HG02759 (cell line): ENCODE measurements around the gene LCMT2.

Experiments
- ATAC-seq: cut with Tn5 transposase; IDR thresholded peaks from one replicate; pipeline ENCODE4 v1.9.1; 2021; ENCODE audit warnings: mild to moderate bottlenecking, moderate library complexity; ENCODE audit not compliant: unreplicated experiment

Gene LCMT2, protein sequence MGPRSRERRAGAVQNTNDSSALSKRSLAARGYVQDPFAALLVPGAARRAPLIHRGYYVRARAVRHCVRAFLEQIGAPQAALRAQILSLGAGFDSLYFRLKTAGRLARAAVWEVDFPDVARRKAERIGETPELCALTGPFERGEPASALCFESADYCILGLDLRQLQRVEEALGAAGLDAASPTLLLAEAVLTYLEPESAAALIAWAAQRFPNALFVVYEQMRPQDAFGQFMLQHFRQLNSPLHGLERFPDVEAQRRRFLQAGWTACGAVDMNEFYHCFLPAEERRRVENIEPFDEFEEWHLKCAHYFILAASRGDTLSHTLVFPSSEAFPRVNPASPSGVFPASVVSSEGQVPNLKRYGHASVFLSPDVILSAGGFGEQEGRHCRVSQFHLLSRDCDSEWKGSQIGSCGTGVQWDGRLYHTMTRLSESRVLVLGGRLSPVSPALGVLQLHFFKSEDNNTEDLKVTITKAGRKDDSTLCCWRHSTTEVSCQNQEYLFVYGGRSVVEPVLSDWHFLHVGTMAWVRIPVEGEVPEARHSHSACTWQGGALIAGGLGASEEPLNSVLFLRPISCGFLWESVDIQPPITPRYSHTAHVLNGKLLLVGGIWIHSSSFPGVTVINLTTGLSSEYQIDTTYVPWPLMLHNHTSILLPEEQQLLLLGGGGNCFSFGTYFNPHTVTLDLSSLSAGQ

DNA sequence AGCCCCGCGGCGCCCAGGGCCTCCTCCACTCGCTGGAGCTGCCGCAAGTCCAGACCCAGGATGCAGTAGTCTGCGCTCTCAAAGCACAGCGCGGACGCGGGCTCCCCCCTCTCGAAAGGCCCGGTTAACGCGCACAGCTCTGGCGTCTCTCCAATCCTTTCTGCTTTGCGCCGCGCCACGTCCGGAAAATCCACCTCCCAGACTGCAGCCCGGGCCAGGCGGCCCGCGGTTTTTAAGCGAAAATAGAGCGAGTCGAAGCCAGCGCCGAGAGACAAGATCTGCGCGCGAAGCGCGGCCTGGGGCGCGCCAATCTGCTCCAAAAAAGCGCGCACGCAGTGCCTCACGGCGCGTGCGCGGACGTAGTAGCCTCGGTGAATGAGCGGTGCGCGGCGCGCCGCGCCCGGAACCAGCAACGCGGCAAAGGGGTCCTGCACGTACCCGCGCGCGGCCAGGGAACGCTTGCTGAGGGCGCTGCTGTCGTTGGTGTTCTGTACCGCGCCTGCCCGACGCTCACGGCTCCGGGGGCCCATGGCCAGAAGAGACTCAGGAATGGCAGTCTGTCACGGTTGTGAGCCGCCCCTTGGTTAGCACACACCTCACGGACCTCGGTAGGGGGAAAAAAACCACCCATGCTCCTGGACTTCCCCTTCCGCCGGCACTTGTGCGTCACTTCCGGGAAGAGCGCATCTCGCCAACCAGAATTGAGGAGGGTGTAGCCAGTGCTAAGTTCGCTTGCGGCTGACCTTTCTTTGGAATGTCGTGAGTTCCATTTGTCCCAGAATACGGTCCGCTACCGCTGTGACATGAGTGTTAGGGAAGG lies at the start of gene LCMT2:
LCMT2 (minus strand) TSS at position 614 of the 820 bp plus-strand sequence; CDS start at position 530, 84 bp downstream.
- ATAC-seq, result peak; percentile 92

DNA sequence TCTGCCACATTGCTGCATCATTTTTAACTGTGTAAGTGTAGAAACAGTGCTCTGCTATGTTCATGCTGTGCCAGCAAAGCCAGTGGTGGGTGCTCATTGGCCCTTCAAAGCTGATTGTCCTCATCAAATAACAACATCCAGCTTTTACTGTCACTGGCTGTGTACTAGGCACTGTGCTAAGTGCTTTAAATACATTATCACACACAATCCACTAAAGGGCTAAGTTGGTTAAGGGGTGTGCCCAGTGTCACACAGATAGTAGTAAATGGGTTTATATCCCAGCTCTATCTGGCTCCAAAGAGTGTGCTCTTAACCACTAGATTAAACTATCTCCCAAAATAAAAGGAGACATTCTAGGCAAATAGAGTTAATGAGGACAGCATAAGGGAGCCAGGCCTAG lies 48.2 kb upstream of the LCMT2 start:
- ATAC-seq, result no peak

DNA sequence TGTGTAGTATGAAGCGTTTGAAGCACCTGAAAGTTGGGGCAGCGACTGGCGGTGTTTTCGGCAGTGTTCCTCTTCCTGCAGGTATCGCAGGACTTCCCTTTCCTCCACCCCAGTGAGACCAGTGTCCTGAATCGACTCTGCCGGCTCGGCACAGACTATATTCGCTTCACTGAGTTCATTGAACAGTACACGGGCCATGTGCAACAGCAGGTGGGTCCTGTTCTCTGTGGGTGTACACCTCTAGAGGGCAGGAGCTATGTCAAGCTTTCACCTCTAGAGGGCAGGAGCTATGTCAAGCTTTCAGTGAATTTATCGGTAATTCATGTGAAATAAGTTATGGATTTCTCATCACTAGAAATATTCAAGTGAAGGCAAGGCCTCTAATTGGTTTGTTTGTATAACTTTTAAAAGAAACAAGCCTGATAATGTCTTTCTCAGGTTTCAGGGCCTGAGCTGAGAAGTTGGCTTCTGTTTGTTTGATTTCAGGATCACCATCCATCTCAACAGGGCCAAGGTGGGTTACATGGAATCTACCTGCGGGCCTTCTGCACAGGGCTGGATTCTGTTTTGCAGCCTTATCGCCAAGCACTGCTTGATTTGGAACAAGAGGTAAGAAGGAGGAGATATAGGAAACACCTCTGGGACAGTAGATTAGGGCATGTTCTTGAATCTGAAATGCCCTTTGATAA lies 45.8 kb upstream of the LCMT2 start:
- no peak for ATAC-seq

DNA sequence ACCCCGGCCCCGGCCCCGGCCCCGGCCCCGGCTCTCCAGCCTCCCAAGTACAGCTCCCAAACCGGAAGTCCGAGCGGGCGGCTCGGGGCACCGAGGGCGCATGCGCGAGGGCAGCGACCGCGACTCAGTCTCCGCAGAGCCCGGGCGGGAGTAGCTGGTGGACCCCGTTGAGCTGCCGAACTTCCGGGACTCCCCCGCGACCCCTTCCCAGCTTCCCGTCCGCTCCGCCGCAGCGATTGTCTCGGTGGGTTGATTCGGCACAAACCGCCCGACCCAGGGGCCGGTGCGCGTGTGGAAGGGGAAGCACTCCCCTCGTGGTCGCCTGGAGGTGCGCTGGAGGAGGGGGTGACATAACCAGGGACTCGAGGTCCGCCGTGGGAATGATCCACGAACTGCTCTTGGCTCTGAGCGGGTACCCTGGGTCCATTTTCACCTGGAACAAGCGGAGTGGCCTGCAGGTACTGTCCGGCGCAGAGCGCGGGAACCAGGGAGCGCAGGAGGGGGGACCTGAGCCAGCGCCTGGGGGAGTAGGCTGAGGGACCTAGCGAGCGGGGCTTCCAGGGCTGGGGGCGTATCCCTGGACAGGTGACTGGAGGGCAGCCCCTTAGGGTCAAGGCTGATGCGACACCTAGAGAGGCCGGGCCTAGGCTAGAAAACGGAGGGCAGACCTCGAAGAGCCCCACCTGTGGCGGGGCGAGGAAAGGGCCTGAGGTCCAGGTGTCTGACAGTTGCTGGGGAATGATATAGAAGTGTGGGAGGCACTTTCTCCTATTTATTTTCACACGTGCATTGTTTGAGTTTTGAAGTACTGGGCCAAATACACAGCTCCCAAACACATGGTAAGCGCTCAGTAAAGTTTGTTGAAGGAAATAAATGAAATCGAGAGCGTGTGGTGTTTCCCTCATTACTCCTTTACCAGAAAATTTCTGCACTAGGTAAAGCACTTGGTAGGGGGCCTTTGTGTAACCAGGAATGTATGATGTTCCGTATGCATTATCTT lies 40.9 kb upstream of the LCMT2 start, which contains the start of the genes TUBGCP4 and ZSCAN29:
TUBGCP4 (plus strand) TSS at position 127 of the 1,000 bp plus-strand sequence; CDS start at position 381, 254 bp downstream.
ZSCAN29 (minus strand) TSS at position 69 of the 1,000 bp plus-strand sequence. CDS start 1,130 bp downstream, outside the sequence.
- ATAC-seq, result peak; percentile 92

DNA sequence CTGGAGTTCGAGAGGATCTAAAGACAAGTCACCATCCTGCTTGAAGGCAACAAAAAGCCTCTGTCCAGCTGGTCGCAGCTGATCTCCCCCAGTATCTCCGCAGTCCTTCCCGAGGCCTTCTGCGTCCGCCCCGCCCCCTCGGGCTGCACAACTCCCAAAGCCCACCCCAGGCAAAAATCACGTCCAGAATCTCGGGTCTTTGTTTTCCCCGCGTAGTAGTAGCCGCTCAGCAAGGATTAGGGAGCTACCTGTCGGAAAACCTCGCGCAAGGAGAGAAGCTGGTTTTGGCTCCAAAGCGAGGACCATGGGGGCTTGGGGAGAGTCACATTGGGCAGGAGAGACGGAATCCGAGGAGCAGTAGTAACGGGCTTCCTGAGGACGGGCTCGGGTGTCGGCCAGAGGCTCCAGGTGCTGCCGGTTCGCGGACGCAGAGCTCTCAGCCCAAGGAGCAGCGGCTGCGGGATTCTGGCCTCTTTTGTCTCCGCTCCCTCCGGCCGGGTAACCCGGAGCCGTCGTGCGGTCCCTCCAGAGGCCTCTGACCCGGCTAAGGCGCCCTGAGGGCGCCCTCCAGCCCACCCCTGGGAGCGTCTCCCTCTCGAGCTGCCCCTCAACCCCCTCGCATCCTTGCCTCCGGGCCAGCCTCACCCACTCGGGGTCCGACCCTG lies 40.1 kb upstream of the LCMT2 start:
- peak; percentile 60 for ATAC-seq

DNA sequence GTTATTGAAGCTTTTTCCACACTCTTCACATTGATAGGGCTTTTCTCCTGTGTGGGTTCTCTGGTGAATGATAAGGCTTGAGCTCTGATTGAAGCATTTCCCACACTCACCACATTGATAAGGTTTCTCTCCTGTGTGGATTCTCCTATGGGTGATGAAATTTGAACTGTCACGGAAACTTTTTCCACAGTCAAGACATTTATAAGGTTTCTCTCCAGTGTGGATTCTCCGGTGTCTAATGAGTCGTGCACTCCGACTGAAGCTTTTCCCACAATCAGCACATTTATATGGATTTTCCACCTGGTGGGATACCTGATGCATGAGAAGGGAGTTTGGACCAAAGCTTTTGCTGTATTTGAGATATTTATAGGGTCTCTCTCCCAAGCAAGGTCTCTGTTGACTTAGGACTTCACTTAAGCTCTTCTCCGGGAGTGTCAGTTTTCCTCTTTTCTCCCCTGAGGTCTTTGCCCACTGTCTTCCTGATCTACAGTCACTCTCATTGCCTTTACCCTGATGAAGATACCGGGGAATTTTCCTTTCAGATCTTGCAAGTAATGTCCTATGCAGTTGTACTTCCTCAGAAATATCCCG lies 31.0 kb upstream of the LCMT2 start:
- ATAC-seq, result no peak

DNA sequence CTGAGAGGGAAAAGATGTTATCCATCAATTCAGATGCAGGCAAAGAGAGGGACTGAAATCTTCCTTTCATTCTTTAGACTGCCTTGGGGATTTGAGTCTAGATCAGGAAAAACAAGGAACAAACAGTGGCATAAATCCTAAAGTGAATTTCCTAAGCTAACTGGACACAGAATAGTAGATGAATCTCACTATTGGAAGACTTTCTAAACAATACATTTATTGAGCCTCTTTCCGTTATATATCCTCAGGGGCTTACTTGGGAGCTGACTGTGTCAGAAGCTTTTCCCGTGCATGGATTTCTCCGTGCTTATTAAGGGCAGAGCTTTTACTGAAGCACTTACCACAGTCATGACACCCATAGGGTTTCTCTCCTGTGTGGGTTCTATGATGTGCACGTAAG lies 30.4 kb upstream of the LCMT2 start:
- no peak for ATAC-seq

DNA sequence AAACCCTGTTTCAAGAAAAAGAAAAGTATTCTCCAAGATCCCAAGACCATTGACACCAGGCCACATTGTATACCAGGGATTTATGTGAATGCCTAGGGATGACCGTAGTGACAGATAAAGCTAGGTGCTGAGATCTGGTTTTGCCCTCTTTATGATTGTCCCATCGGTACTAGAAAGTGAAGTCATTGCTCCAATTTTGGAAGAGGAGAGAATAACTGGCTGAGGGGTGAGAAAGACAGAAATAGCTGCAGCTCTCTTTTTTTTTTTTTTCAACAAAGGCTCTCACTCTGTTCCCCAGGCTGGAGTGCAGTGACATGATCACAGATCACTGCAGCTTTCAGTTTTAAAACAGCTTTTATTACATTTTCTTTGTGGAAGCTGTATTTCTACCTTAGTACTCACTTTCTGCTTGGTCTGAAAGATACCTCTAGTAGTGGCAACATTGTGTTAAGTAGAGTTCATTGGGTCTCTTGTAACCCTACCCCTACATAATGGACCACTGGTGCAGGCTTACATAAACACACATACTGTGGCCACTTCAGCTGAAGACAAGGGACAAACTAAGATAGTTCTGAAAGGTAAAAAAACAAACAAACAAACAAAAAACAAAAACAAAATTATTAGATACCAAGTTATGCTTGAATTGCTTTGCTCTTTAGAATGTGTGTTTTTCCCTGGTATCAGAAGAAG lies 22.5 kb upstream of the LCMT2 start:
- ATAC-seq, result no peak

DNA sequence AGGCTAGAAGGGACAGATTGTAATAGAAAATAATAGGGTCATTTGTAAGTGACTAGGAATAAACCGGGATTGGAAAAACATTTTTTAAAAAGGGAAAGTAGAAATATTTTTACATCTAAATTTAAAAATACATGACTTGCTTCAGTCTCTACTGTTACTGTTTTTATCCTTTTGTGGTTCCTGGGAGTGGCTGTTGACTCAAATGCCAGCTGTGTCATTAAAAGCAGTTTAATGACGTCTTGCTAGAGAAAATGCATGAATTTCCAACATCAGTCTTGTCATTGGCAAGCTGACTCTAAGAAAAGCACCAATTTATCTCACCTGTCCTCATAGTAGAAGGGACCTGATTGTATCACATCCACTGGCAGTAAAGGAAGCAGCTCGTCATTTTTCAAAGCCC lies 16.7 kb upstream of the LCMT2 start:
- no peak for ATAC-seq

DNA sequence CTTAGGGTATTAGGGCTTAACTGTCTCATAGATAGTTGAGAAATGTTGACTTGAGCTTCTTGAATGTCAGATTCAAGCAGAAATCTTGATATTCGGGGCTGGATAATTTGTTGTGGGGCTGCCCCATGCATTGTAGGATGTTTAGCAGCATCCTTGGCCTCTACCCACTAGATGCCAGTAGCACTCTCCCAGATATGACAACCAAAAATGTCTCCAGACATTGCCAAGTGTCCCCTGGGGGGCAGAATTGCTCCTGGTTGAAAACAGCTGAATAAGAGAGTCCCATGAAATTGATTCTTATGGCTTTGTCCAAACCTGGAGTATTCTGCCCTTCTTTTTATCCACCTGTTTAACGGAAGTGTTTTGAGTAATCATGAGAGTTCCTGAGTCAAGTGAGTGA lies 15.9 kb upstream of the LCMT2 start:
- no peak for ATAC-seq

DNA sequence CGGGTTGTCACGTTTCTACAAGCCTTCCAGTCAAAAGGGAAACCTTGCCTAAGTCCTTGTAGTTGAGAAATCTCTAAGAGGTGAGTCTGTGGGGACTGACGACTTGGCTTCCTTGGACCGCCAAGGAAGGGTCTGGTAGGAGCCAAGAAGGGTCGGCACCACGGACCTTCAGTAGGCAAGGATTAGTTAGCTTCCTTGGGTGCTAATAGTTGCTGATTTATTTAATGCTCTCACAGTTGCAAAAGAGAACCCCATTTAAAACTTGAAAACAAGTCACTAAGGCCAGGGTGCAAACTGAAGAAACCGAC lies 361 bp upstream of the LCMT2 start:
- ATAC-seq, result peak; percentile 24

DNA sequence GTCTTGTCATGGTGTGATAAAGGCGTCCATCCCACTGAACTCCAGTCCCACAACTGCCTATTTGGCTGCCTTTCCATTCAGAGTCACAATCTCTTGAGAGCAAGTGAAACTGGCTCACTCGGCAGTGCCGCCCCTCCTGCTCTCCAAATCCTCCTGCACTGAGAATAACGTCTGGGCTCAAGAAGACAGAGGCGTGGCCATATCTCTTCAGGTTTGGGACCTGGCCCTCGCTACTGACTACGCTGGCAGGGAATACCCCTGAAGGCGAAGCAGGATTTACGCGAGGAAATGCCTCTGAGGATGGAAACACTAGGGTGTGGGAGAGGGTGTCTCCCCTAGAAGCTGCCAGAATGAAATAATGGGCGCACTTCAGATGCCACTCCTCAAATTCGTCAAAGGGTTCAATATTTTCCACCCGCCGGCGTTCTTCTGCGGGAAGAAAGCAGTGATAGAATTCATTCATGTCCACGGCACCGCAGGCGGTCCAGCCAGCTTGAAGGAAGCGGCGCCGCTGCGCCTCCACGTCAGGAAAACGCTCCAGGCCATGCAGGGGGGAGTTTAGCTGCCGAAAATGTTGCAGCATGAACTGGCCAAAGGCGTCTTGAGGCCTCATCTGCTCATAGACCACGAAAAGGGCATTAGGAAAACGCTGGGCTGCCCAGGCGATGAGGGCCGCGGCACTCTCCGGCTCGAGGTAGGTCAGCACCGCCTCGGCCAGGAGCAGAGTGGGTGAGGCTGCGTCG lies 985 bp downstream of the LCMT2 start:
- no peak for ATAC-seq

DNA sequence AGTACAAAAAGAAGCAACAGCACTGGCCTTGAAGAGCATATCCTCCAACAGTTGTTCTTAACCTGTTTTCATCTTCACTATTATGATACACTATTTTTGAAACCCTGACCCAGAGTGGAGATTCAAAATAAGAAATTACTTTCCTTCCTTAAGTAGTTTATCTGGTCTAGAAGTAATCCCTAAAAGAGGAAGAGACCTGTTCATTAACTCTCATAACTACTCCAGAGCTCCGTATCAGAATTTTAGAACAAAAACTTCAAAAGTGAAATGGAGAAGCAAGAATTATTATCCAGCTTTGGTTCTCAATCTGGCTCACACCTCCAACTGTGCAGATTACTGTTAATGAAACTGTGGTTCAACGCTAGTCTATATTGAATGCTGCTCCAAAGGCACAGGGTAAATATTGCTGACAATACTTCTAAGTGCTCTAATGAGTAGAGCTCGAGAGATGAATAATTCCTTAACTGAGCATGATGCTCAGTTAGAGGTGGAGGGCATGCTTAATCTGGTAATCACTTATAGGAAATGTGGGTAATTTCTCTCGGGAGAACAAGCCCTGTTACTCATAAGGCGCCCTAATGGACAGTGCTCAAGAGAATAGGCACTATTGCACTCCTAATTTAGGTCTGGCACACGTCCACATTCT lies 5.2 kb downstream of the LCMT2 start:
- ATAC-seq, result no peak

DNA sequence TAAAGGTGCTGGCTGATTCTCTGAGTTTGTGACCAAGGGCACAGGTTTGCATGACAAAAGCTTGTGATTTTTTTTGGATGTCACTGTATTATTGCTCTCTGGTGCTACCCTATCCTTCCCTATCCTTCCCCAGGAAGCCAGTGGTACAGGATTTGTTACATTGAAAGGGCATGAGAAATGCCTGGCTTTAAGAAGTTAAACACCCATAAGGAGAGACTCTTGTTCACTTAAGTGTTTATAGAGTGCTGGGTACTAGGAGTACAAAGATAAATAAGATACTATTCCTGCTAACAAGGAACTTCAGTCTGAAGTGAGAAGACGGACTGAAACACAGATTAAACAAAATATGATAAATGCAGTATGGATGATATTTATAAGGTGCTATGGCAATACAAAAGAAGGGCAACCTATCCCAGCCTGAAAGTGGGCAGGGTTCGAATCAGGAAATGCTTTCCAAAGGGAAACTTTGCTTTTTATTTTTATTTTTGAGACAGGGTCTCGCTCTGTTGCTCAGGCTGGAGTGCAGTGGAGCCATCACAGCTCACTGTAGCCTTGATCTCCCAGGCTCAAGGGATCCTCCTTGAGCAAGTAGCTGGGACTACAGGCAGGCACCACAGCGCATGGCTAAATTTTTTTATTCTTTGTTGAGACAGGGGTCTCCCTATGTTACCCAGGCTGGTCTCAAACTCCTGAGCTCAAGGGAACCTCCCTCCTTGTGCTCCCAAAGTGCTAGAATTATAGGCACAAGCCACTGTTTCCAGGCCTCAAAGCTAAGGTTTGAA lies 11.2 kb downstream of the LCMT2 start:
- ATAC-seq, result no peak

DNA sequence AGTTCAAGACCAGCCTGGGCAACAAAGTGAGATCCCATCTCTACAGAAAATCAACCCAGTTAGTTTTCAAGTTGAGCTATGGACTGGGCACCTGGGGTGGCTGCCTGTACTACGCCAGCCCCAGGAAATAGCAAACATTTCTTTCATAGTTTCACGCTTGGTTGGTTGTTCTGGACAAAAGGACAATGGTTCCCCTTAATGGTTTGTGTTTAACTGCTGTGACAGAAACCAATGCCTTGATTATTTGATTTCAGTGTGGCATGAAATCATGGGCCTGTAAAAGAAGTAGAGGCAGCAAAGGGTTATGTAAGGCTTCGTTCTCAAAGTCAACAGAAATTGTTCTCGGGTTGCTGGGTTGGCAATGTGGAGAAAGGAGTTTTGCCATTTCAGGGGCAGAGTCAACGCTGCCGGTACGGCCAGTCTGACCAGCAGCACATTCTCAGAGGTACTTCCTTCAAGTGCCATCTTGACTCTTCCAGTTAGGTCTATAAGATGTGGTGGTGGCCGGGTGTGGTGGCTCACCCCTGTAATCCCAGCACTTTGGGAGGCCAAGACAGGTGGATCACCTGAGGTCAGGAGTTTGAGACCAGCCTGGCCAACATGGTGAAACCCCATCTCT lies 12.7 kb downstream of the LCMT2 start:
- ATAC-seq, result no peak

DNA sequence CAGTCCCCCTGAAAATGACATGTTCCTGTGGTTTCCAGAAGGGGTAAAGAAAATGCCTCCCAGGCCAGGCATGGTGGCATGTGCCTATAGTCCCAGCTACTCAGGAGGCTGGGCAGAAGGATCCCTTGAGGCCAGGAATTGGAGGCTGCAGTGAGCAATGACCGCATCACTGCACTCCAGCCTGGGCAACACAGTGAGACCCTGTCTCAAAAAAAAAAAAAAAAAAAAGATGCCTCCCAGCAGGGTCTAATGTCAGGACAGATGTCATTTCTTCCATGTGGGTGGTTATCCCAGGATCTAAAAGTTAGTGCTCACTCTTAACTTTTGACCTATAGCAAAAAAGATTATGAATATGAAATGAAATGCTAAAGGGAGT lies 13.4 kb downstream of the LCMT2 start:
- no peak for ATAC-seq
